LNCAP (cell line): ENCODE measurements around the gene PRSS56.

Experiments
- TF ChIP-seq, protein P1 (sequence below): fragments of 450-650 bp; IDR thresholded peaks from 2 replicates; pipeline ENCODE4 v1.5.1; 2017; ENCODE audit warnings: mild to moderate bottlenecking

Gene PRSS56

DNA sequence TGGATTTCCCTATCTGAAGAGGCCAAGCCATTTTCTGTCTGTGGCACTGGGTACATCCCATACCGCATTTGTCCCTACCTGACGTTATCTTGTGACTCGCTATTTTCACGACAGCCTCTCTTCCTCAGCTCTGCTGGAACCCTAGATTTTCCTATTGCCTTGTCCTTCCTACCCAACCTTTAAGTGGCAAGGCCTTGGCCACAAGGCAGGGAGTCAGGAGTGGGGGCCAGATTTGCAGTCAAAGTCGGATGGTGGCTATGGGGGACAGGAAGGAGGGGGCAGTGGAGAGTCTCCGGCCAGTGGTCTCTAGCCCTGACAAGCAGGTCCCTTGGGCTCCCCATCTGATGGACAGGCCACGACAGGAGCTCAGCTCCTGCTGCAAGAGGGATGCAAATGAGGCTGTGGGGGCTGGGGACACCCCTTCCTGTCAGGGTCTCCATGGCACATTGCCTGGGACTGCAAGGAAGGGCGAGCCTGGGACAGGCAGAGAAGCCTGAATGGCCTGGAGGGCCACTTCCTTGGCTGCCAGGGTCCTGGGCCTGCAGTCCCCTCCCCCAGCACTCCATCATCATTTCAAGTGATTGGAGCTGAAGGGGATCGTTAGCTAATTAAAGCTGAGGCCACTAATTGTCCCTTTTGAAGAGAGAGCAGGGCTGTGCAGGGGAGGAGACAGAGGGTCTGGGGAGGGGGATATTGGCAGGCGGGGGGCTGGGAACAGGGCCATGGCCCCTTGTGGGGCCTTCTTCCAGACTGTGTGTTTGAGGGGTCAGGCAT, 26.3 kb upstream of the PRSS56 start:
- TF ChIP-seq, protein P1, sequence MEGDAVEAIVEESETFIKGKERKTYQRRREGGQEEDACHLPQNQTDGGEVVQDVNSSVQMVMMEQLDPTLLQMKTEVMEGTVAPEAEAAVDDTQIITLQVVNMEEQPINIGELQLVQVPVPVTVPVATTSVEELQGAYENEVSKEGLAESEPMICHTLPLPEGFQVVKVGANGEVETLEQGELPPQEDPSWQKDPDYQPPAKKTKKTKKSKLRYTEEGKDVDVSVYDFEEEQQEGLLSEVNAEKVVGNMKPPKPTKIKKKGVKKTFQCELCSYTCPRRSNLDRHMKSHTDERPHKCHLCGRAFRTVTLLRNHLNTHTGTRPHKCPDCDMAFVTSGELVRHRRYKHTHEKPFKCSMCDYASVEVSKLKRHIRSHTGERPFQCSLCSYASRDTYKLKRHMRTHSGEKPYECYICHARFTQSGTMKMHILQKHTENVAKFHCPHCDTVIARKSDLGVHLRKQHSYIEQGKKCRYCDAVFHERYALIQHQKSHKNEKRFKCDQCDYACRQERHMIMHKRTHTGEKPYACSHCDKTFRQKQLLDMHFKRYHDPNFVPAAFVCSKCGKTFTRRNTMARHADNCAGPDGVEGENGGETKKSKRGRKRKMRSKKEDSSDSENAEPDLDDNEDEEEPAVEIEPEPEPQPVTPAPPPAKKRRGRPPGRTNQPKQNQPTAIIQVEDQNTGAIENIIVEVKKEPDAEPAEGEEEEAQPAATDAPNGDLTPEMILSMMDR, result no peak

DNA sequence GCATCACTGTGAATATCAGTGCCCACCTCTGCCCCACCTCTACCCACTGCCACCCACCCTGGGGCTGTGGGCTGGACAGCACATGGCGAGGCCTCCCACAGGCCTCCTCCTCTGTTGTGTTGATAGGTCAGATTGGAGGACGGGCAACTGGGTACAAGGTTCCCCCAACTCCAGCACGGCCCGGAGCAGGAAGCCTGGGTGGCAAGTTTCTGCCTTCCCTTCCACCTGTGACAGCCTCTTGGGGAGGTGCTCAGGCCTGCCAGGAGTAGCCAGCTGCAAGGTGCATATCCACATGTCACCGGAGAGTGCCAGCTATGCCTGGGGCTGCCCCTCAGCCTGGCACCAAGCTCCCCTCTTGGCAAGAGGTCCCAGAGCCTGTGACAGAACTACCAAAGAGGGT, 25.6 kb upstream of the PRSS56 start:
- TF ChIP-seq, protein P1, result no peak

DNA sequence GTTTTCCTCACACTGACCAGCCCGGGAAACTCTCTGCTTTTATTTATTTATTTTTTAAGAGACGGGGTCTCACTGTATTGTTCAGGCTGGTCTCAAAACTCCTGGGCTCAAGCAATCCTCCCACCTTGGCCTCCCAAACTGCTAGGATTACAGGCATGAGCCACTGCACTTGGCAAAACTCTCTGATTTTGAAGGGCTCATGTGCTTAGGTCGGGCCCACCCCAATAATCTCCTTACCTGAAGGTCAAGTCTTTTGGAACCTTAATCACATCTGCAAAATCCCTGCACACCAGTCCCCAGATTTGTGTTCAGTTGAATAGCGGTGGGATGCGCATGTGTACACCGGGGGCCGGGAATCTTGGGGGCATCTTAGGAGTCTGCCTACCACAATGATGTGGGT, 24.9 kb upstream of the PRSS56 start:
- TF ChIP-seq, protein P1, result no peak

DNA sequence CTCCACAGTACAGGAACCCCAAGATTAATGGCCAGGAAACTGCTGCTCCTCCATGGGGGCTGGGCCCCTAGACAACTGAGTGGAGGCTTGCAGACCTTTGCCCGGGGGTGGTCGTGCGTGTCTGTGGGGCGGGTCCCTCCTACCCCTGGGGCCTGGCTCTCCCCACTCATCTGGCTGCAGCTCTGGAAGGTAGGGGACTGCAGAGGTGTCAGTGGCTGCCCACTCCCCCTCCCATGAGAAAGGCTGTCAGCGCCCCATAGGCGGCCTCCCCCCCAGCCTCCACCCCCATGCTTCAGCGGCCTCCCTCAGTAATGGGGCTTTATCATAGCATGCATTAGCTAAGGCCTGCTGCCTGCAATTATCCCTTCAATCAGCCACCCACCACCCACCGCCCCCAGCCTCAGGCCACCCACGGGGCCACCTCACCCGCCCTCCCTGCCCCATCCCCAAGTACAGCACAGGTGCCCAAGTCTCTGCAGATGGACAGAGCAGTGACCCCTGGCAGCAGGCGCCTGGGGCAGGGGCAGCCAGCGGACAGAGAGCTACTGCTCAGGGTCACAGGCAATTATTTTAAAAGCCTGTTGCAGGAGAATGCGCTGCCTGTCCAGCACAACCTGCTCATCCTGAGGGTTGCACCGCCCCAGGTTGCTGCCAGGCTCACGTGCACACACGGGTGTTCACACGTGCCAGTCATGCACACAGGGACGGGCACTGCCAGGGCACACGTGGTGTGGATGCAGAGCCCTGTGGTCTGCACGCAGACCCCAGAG, 23.5 kb upstream of the PRSS56 start:
- TF ChIP-seq, protein P1, result no peak

DNA sequence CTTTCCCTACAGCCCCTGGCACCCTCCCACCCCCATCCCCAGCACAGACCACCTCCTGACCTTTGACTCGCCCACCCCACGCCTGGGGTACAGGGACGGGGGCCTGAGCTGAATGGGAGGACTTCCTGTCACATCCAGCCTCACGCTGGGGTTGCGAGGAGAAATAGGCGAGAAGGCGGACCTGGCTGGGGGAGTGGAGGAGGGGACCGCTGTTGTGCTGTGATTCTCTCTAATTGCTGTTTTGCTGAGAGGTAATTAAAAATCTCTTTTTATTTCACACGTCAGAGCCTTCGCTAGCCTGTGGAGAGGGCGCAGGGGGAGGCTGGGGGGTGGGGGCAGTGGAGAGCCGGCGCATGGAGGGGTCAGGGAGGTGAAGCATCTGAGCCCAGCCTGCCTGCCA, 22.8 kb upstream of the PRSS56 start:
- TF ChIP-seq, protein P1, result no peak

DNA sequence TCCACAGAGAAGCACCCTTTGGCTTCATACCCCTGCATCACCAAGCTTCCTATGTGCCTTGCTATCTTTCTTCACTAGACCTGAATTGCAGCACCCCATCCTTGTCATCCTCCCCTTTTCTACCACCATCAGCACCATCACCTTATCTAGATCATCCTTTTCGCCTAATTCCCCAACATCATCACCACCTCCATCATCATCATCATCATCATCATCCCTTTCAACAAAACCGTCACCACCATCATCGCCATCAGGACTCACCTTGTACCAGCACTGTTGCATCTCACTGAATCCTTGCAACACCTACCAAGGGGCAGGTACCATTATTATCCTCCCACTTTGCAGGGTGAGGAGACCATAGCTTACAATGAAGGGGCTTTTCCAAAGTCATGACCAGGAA, 21.7 kb upstream of the PRSS56 start:
- TF ChIP-seq, protein P1, result no peak

DNA sequence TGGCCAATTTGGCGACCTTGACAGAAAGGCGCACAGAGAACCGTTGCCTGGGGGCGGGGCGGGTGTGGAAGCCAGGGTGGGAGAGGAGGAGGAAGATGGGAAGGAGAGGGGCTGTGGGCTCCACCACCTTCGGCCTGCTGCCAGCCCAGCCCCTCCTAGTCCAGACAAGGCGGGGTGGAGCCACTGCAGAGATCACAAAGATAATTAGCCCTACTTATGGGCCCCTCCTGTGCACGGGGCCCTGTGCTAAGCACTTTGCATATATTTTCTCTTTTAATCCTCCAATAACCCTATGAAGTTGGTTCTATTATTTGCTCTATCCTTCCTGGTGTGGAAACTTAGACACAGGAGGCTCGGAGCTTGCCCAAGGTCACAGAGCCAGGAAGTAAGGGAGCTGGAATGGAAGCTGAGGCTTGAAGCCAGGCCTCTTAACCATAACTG, 18.8 kb upstream of the PRSS56 start:
- TF ChIP-seq, protein P1, result no peak
